Measurements from ENCODE around the gene JAM3.

JAM3 gene

GRCh38 chr11:134145715-134146114, 76.8 kb downstream of the JAM3 start:
- Histone ChIP-seq H3K4me3 (ENCODE audit: low read length) (no peak overlapping the region), H3K27me3 (ENCODE audit: control insufficient read depth, insufficient read depth, low read length) (no peaks in the 10 kb centered on the region), H3K27ac (ENCODE audit: low read length) (no peak overlapping the region), H3K36me3 (ENCODE audit: control insufficient read depth, insufficient read depth, low read length) (peaks cover 20% of the 10 kb centered on the region), H3K9me3 (ENCODE audit: control insufficient read depth, insufficient read depth, low read length) (no peaks in the 10 kb centered on the region), H3K4me1 (ENCODE audit: control insufficient read depth, insufficient read depth, low read length) (no peaks in the 10 kb centered on the region)
- WGBS (ENCODE audit: insufficient coverage, insufficient read length), result no CpG with 5 or more reads among the region's 8 CpGs
- DNase-seq (ENCODE audit: low read depth, low spot score), result no peak

GRCh38 chr11:134146598-134146997, 77.7 kb downstream of the JAM3 start:
- H3K4me1 ChIP-seq (ENCODE audit: control insufficient read depth, insufficient read depth, low read length), result no peaks in the 10 kb centered on the region
- WGBS (ENCODE audit: insufficient coverage, insufficient read length), result no CpG with 5 or more reads among the region's 3 CpGs
- no peak for DNase-seq (ENCODE audit: low read depth, low spot score)
- no peaks in the 10 kb centered on the region for H3K9me3 ChIP-seq (ENCODE audit: control insufficient read depth, insufficient read depth, low read length)
- no peak overlapping the region for H3K27ac ChIP-seq (ENCODE audit: low read length)
- peaks cover 22% of the 10 kb centered on the region for H3K36me3 ChIP-seq (ENCODE audit: control insufficient read depth, insufficient read depth, low read length)
- no peaks in the 10 kb centered on the region for H3K27me3 ChIP-seq (ENCODE audit: control insufficient read depth, insufficient read depth, low read length)
- no peak overlapping the region for H3K4me3 ChIP-seq (ENCODE audit: low read length)

- no peaks in the 10 kb centered on the region for H3K4me1 ChIP-seq (ENCODE audit: control insufficient read depth, insufficient read depth, low read length)
- no CpG with 5 or more reads among the region's 16 CpGs for WGBS (ENCODE audit: insufficient coverage, insufficient read length)
- H3K27me3 ChIP-seq (ENCODE audit: control insufficient read depth, insufficient read depth, low read length), result no peaks in the 10 kb centered on the region
- H3K27ac ChIP-seq (ENCODE audit: low read length), result no peak overlapping the region
- DNase-seq (ENCODE audit: low read depth, low spot score), result no peak
- H3K9me3 ChIP-seq (ENCODE audit: control insufficient read depth, insufficient read depth, low read length), result no peaks in the 10 kb centered on the region
- H3K4me3 ChIP-seq (ENCODE audit: low read length), result no peak overlapping the region
- peaks cover 31% of the 10 kb centered on the region for H3K36me3 ChIP-seq (ENCODE audit: control insufficient read depth, insufficient read depth, low read length)
These were observed 80.5 kb downstream of the JAM3 start for GRCh38 chr11:134149371-134149770.

GRCh38 chr11:134150195-134150903, 81.5 kb downstream of the JAM3 start:
- no CpG with 5 or more reads among the region's 12 CpGs for WGBS (ENCODE audit: insufficient coverage, insufficient read length)

GRCh38 chr11:134151083-134151747, 82.3 kb downstream of the JAM3 start:
- no peak for DNase-seq (ENCODE audit: low read depth, low spot score)
- peaks cover 41% of the 10 kb centered on the region for H3K36me3 ChIP-seq (ENCODE audit: control insufficient read depth, insufficient read depth, low read length)
- H3K4me1 ChIP-seq (ENCODE audit: control insufficient read depth, insufficient read depth, low read length), result no peaks in the 10 kb centered on the region
- H3K27ac ChIP-seq (ENCODE audit: low read length), result no peak overlapping the region
- no peaks in the 10 kb centered on the region for H3K27me3 ChIP-seq (ENCODE audit: control insufficient read depth, insufficient read depth, low read length)
- no peak overlapping the region for H3K4me3 ChIP-seq (ENCODE audit: low read length)
- no CpG with 5 or more reads among the region's 10 CpGs for WGBS (ENCODE audit: insufficient coverage, insufficient read length)
- no peaks in the 10 kb centered on the region for H3K9me3 ChIP-seq (ENCODE audit: control insufficient read depth, insufficient read depth, low read length)

More at GRCh38 chr11:134150195-134150903, 81.5 kb downstream of the JAM3 start:
- H3K27ac ChIP-seq (ENCODE audit: low read length), result no peak overlapping the region
- H3K27me3 ChIP-seq (ENCODE audit: control insufficient read depth, insufficient read depth, low read length), result no peaks in the 10 kb centered on the region
- H3K4me1 ChIP-seq (ENCODE audit: control insufficient read depth, insufficient read depth, low read length), result no peaks in the 10 kb centered on the region
- no peaks in the 10 kb centered on the region for H3K9me3 ChIP-seq (ENCODE audit: control insufficient read depth, insufficient read depth, low read length)
- no peak for DNase-seq (ENCODE audit: low read depth, low spot score)
- H3K4me3 ChIP-seq (ENCODE audit: low read length), result no peak overlapping the region
- peaks cover 33% of the 10 kb centered on the region for H3K36me3 ChIP-seq (ENCODE audit: control insufficient read depth, insufficient read depth, low read length)

GRCh38 chr11:134152696-134153095, 83.8 kb downstream of the JAM3 start:
- Histone ChIP-seq H3K27me3 (ENCODE audit: control insufficient read depth, insufficient read depth, low read length) (no peaks in the 10 kb centered on the region), H3K9me3 (ENCODE audit: control insufficient read depth, insufficient read depth, low read length) (no peaks in the 10 kb centered on the region), H3K27ac (ENCODE audit: low read length) (no peak overlapping the region), H3K4me1 (ENCODE audit: control insufficient read depth, insufficient read depth, low read length) (no peaks in the 10 kb centered on the region), H3K4me3 (ENCODE audit: low read length) (no peak overlapping the region; the same call in 1 of the 2 replicates), H3K36me3 (ENCODE audit: control insufficient read depth, insufficient read depth, low read length) (peaks cover 46% of the 10 kb centered on the region)
- no peak for DNase-seq (ENCODE audit: low read depth, low spot score)
- no CpG with 5 or more reads among the region's 9 CpGs for WGBS (ENCODE audit: insufficient coverage, insufficient read length)

GRCh38 chr11:134153147-134153905, 84.5 kb downstream of the JAM3 start:
- peaks cover 51% of the 10 kb centered on the region for H3K36me3 ChIP-seq (ENCODE audit: control insufficient read depth, insufficient read depth, low read length)
- no peaks in the 10 kb centered on the region for H3K4me1 ChIP-seq (ENCODE audit: control insufficient read depth, insufficient read depth, low read length)
- WGBS (ENCODE audit: insufficient coverage, insufficient read length), result no CpG with 5 or more reads among the region's 30 CpGs
- H3K9me3 ChIP-seq (ENCODE audit: control insufficient read depth, insufficient read depth, low read length), result no peaks in the 10 kb centered on the region
- H3K4me3 ChIP-seq (ENCODE audit: low read length), result no peak overlapping the region
- H3K27ac ChIP-seq (ENCODE audit: low read length), result no peak overlapping the region
- no peaks in the 10 kb centered on the region for H3K27me3 ChIP-seq (ENCODE audit: control insufficient read depth, insufficient read depth, low read length)
- no peak for DNase-seq (ENCODE audit: low read depth, low spot score)

GRCh38 chr11:134154441-134154840, 85.6 kb downstream of the JAM3 start:
- no peaks in the 10 kb centered on the region for H3K4me1 ChIP-seq (ENCODE audit: control insufficient read depth, insufficient read depth, low read length)
- no CpG with 5 or more reads among the region's 11 CpGs for WGBS (ENCODE audit: insufficient coverage, insufficient read length)
- H3K36me3 ChIP-seq (ENCODE audit: control insufficient read depth, insufficient read depth, low read length), result peaks cover 46% of the 10 kb centered on the region
- H3K27me3 ChIP-seq (ENCODE audit: control insufficient read depth, insufficient read depth, low read length), result no peaks in the 10 kb centered on the region
- H3K27ac ChIP-seq (ENCODE audit: low read length), result no peak overlapping the region
- no peak for DNase-seq (ENCODE audit: low read depth, low spot score)
- no peak overlapping the region for H3K4me3 ChIP-seq (ENCODE audit: low read length)
- H3K9me3 ChIP-seq (ENCODE audit: control insufficient read depth, insufficient read depth, low read length), result no peaks in the 10 kb centered on the region

- Histone ChIP-seq H3K4me3 (ENCODE audit: low read length) (no peak overlapping the region), H3K27me3 (ENCODE audit: control insufficient read depth, insufficient read depth, low read length) (no peaks in the 10 kb centered on the region), H3K9me3 (ENCODE audit: control insufficient read depth, insufficient read depth, low read length) (no peaks in the 10 kb centered on the region), H3K4me1 (ENCODE audit: control insufficient read depth, insufficient read depth, low read length) (no peaks in the 10 kb centered on the region), H3K36me3 (ENCODE audit: control insufficient read depth, insufficient read depth, low read length) (peaks cover 45% of the 10 kb centered on the region), H3K27ac (ENCODE audit: low read length) (no peak overlapping the region)
- WGBS (ENCODE audit: insufficient coverage, insufficient read length), result no CpG with 5 or more reads among the region's 16 CpGs
- no peak for DNase-seq (ENCODE audit: low read depth, low spot score)
These were observed 86.6 kb downstream of the JAM3 start for GRCh38 chr11:134155456-134155855.

- H3K36me3 ChIP-seq (ENCODE audit: control insufficient read depth, insufficient read depth, low read length), result peaks cover 41% of the 10 kb centered on the region
- whole genome bisulfite sequencing (ENCODE audit: insufficient coverage, insufficient read length), result no CpG with 5 or more reads among the region's 28 CpGs
These were observed 87.3 kb downstream of the JAM3 start for GRCh38 chr11:134155946-134156865.

More at GRCh38 chr11:134155946-134156865, 87.3 kb downstream of the JAM3 start:
- DNase-seq (ENCODE audit: low read depth, low spot score), result no peak
- Histone ChIP-seq H3K27ac (ENCODE audit: low read length) (no peak overlapping the region), H3K9me3 (ENCODE audit: control insufficient read depth, insufficient read depth, low read length) (no peaks in the 10 kb centered on the region), H3K27me3 (ENCODE audit: control insufficient read depth, insufficient read depth, low read length) (no peaks in the 10 kb centered on the region), H3K4me1 (ENCODE audit: control insufficient read depth, insufficient read depth, low read length) (no peaks in the 10 kb centered on the region), H3K4me3 (ENCODE audit: low read length) (no peak overlapping the region)
